Fibroblast of villous mesenchyme (primary cell): ENCODE measurements around the gene RNASE9. TPM values are rescaled to one million over a fixed set of nuclear protein-coding genes. Genes with fewer than 3 reads are reported as not detected.
"Not testable (repeated sequence)": the region's sequence is repeated elsewhere in the genome, so short reads cannot be mapped to it uniquely, and the experiment has no call there.

Source experiments
- DNase-seq: peaks from one replicate; pipeline ENCODE4 v3.0.0-alpha.2; 2010; ENCODE audit warnings: low read depth
- H3K4me3 ChIP-seq: 2 replicates; pipeline ENCODE4 v1.5.1; 2011; ENCODE audit warnings: low read depth, mild to moderate bottlenecking, low read length
- total RNA-seq: library from RNA; depleted of rRNA; stranded (reverse); fragments of >200 nt; gene quantifications from 2 replicates; pipeline ENCODE4 v1.2.3, GENCODE V29; 2012
- TF ChIP-seq, protein P1 (sequence below): IDR thresholded peaks from 2 replicates; pipeline ENCODE4 v1.5.1; 2012; ENCODE audit warnings: low read depth, mild to moderate bottlenecking, low read length; ENCODE audit not compliant: insufficient read depth

The RNASE9 gene
- total RNA-seq, 1 donor: not detected

DNA sequence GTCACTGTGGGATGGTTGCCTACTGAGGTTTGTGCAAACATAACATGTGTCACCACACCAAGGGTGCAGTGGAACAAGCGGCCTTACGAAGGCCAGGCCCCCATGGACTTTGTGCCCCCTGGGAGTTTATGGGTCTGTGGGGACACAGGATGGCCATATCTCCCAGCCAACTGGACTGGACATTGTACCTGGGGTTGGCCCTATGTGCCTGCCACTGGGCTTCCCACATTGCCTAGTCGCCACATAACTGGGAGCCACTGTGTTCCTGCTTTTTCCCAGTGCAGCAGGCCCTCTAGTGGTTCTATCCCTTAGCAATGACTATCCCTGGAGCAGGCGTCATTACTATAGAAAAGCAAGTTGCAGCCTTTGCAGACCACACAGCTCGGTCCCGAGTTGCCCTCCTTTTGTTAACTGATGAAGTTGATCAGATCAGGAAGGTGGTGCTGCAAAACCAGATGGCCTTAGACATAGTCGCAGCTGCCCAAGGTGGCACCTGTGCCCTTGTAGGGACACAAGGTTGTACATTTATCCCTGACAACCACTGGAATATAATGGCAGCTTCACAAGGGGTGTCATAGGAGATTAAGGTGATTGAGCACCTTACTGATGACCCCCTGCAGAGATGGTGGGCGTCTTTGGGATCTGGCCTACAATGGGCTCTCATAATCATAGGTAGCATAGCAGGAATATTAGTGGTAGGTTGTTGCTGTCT, 45.5 kb upstream of the RNASE9 start:
- no peak overlapping the region for H3K4me3 ChIP-seq
- DNase-seq: peak; percentile 35
- TF ChIP-seq, protein P1, sequence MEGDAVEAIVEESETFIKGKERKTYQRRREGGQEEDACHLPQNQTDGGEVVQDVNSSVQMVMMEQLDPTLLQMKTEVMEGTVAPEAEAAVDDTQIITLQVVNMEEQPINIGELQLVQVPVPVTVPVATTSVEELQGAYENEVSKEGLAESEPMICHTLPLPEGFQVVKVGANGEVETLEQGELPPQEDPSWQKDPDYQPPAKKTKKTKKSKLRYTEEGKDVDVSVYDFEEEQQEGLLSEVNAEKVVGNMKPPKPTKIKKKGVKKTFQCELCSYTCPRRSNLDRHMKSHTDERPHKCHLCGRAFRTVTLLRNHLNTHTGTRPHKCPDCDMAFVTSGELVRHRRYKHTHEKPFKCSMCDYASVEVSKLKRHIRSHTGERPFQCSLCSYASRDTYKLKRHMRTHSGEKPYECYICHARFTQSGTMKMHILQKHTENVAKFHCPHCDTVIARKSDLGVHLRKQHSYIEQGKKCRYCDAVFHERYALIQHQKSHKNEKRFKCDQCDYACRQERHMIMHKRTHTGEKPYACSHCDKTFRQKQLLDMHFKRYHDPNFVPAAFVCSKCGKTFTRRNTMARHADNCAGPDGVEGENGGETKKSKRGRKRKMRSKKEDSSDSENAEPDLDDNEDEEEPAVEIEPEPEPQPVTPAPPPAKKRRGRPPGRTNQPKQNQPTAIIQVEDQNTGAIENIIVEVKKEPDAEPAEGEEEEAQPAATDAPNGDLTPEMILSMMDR: peak; percentile 69

DNA sequence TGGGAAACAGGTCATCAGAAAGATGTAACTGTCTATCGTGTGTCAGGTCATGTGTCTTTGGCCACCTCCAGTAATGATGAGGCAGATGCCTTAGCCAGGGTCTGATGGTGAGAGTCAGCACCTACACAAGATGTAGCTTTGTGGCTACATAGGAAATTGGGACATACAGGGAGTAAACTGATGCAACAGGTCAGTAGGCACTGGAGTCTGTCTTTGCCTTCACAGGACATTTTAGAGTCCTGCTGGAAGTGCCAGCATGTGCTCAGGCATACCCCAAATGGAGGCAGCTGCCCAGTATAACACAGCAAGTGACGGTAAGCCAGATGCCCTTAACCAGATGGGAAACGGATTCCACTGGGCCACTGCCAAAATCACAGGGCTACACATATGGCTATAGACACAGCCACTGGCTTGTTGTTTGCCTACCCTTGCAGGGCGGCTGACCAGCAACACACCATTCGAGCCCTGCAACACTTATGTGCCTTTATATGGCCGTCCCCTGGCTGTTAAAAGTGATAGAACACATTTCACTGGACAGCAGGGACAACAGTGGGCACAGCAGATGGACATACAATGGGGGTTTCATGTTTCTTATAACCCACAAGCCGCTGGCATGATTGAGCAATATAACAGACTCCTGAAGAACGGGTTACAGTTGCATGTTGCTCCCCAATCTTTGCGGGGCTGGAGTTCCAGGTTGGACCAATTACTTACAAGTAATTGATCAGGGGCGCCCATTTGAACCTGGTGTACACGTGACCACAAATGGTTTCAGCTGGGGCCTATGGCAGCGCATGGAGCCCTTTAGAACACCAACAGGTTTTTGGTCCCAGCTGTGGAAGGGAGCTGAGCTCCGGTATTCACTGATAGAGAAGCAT, 43.2 kb upstream of the RNASE9 start:
- TF ChIP-seq, protein P1: no peak
- H3K4me3 ChIP-seq: no peak overlapping the region
- DNase-seq: no peak

DNA sequence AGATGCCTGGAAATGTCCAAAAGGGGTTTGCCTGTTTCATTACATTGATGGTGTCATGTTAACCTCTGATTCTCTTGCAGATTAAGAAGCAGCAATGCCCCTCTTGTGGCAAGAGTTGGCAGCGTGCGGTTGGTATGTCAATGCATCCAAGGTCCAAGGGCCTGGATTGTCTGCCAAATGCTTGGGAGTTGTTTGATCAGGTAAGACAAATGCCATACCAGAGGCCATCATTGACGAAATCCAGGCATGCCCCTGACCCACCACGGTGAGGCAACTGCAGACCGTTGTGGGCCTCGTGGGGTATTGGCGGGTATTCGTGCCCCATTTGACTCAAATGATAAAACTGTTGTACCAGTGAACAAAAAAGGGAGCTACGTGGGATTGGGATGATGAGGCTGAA, 41.7 kb upstream of the RNASE9 start:
- no peak for DNase-seq
- TF ChIP-seq, protein P1: no peak
- H3K4me3 ChIP-seq: no peak overlapping the region

DNA sequence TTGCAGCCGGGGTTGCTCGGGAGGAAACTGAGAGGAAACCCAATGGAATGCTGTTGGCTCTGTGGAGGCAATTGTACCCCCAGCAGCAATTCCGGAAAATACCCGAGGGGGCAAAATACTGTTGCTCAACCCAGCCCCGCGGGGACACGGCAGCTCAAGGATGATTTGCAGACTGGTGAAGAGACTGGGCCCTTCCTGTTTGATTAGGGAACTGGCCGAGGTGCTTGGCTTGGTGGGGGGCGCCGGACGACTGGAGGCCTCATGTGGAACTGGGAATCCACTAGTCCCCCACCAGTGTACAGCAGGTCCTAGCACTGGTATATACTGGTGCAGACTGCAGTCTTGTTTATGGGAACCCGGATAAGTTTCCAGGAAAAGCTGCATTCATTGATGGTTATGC, 40.7 kb upstream of the RNASE9 start:
- H3K4me3 ChIP-seq: no peak overlapping the region
- no peak for DNase-seq
- TF ChIP-seq, protein P1: no peak

DNA sequence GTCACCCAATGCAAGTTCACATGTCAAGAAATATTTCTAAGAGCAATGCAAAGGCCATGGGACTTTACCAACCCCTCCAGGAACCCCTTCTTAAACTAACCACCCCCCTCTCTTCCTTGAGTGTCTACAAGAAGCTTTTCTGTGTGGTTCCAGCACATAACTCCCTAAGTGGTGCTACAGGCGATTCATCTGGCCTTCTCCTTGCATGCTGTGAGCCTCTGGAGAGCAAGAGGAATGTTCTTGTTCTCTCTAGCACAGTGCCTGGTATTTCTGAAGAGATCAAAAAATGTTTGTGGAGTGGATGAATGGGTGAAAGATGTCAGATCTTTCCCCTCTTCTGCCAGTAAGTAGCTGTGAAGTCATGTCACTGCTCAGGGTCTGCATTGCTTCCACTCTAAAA, 36.3 kb upstream of the RNASE9 start:
- H3K4me3 ChIP-seq: no peak overlapping the region
- no peak for DNase-seq
- TF ChIP-seq, protein P1: no peak

DNA sequence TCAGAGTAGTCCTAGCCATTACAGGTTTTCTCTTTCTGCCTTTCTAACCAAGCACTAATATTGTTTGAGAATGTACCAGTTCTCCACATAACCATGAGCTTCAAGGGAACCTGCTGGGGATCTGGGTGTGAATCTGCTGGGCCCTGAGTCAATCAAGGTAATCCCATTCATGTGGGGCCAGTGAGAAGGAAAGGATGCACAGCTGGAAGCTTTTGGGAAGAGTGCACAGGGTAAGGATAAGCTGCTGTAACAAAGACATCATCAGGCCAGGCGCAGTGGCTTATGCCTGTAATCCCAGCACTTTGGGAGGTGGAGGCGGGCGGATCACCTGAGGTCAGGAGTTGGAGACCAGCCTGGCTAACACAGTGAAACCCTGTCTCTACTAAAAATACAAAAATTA, 34.9 kb upstream of the RNASE9 start:
- H3K4me3 ChIP-seq, DNase-seq: not testable (repeated sequence)

DNA sequence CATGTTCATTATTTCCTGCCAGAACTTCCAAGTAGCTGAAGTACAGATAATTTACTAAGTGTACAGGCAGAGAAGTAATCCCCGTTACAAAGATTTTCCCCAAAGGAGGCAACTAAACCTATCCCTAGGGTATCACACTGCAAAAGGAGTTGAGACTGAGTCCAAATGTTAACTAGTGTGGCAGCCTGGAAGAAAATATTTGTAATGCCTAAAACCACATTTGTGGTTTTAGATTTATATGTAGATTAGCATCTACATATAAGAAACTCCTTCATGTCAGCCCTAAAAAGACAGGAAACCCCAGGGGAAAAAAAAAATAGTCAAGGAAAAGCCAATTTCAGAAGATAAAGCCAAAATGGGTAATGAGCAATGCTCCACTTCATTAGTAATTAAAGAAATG, 31.7 kb upstream of the RNASE9 start:
- DNase-seq: no peak
- no peak overlapping the region for H3K4me3 ChIP-seq
- TF ChIP-seq, protein P1: no peak
